AG09309 (cell line): ENCODE results near the gene FZD1.
"Not testable (repeated sequence)": the region's sequence is repeated elsewhere in the genome, so short reads cannot be mapped to it uniquely, and the experiment has no call there.

Experiments
- DNase-seq: peaks from one replicate; pipeline ENCODE4 v3.0.0-alpha.2; 2010; ENCODE audit warnings: low read depth
- H3K4me3 ChIP-seq: 2 replicates; pipeline ENCODE4 v1.5.1; 2011; ENCODE audit warnings: mild to moderate bottlenecking, low read depth, low read length, moderate library complexity; ENCODE audit not compliant: control insufficient read depth
- TF ChIP-seq, protein P1 (sequence below): IDR thresholded peaks from 2 replicates; pipeline ENCODE4 v1.5.1; 2011; ENCODE audit warnings: mild to moderate bottlenecking, low read depth, low read length, inconsistent platforms; ENCODE audit not compliant: insufficient read depth, control insufficient read depth; ENCODE audit errors: missing control alignments

Gene FZD1

DNA sequence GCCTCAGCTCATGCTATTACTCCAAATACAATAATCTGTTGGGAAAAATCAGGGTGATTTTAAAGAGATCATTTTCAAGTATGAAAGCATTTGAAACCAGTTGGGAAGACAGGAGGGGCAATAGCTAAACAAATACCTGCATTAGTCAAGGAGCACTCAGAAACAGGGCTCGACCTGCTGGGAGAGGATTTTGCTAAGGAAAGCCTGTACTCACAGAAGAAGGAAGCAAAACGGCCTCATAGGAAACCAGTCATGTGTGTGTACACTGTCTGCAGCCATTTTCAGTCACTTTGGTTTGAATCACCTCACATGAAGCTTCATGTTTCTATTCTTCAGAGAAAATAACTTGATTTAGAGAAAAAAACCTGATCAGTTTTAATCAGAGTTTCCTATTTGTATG lies 38.6 kb downstream of the FZD1 start:
- no peak for DNase-seq
- TF ChIP-seq, protein P1, sequence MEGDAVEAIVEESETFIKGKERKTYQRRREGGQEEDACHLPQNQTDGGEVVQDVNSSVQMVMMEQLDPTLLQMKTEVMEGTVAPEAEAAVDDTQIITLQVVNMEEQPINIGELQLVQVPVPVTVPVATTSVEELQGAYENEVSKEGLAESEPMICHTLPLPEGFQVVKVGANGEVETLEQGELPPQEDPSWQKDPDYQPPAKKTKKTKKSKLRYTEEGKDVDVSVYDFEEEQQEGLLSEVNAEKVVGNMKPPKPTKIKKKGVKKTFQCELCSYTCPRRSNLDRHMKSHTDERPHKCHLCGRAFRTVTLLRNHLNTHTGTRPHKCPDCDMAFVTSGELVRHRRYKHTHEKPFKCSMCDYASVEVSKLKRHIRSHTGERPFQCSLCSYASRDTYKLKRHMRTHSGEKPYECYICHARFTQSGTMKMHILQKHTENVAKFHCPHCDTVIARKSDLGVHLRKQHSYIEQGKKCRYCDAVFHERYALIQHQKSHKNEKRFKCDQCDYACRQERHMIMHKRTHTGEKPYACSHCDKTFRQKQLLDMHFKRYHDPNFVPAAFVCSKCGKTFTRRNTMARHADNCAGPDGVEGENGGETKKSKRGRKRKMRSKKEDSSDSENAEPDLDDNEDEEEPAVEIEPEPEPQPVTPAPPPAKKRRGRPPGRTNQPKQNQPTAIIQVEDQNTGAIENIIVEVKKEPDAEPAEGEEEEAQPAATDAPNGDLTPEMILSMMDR = no peak
- H3K4me3 ChIP-seq = no peak overlapping the region

DNA sequence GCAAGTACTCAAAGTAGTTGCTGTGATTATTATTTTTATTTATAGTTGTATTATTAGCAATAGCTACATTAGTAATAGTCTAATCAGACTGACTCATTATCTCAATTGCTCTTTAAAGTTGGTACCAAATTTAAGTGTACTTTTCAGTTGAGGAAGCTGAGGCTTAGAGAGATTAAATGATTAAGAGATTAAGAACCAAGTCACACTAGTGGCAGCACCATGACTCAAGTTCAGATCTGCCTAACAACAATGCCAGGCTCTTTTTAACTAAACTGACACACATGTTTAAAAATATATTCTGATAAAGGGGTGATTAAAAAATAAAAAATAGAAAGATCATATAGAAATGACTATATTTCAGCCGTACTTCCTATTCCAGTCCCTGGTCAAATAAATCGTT lies 42.0 kb downstream of the FZD1 start:
- TF ChIP-seq, protein P1 = no peak

DNA sequence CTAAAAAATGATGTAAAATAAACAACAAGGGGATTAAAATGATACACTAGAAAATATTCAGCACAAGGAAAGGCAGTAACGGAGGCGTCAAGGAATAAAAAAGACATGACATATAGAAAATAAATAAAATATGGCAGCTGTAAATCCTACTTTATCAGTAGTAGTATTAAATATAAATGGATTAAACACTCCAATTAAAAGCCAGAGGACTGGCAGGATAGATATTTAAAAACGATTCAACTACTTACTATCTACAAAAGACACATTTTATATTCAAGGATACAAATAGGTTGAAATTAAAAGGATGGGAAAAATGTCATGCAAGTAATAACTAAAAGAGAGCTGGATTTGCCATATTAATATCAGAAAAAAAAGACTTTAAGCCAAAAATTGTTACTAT lies 43.2 kb downstream of the FZD1 start:
- no peak for DNase-seq
- TF ChIP-seq, protein P1 = no peak
- no peak overlapping the region for H3K4me3 ChIP-seq

More for the DNA sequence above, 42.0 kb downstream of the FZD1 start:
- H3K4me3 ChIP-seq = no peak overlapping the region
- DNase-seq = no peak

DNA sequence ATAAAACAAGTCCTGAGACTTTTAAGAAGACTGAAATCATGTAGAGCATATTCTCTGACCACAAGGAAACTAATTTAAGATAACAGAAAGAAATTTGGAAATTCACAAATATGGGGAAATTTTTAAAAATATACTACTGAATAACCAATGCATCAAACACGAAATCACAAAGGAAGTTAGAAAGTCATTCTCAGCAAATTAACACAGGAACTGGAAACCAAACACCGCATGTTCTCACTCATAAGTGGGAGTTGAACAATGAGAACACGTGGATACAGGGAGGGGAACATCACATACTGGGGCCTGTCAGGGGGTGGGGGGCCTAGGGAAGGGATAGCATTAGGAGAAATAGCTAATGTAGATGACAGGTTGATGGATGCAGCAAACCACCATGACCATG lies 44.0 kb downstream of the FZD1 start:
- H3K4me3 ChIP-seq, DNase-seq: not testable (repeated sequence)

DNA sequence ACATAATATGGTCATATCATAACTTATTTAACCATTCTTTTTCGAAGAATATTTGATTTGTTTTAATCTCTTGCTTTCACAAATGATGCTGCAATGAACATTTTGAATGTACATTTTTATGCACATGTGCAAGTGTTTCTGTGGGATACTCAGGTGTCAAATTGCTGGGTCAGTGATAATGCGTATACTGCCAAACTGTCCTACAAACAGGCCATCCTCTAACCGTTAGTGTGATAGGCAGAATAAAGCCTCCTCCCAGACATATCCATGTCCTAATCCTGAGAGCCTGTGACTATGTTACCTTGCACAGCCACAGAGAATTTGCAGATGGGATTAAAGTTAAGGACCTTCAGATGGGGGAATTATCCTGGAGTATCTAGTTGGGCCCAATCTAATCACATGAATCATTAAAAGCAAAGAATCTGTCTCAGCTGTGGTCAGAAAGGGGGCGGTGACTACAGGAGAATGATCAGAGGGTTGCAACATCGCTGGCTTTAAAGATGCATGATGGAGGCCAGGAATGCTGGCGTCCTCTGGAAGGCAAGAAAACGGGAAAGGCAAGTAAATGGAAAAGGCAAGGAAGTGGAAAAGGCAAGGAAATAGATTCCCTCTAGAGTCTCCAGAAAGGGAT lies 46.7 kb downstream of the FZD1 start:
- peak; percentile 53 for DNase-seq
- TF ChIP-seq, protein P1 = no peak
- no peak overlapping the region for H3K4me3 ChIP-seq

DNA sequence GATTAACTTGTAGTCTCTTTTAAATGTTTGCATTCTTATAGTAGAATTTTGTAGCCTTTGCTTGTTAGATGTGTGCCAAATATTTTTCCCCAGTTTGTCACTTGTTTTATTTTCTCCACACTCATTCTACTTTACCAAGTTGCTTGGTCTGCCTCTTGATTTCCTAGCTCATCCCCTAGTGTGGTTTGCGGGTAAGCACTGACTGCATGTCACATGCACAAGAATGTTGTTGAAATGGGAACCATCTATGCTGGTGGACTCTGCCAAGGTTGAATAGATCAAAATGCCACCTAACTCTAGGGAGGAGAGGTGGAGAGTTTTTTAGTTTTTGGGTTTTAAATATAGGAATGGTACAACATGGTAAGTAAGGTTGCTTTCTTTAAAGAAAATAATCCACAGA lies 47.6 kb downstream of the FZD1 start:
- TF ChIP-seq, protein P1 = no peak
- no peak overlapping the region for H3K4me3 ChIP-seq
- no peak for DNase-seq

DNA sequence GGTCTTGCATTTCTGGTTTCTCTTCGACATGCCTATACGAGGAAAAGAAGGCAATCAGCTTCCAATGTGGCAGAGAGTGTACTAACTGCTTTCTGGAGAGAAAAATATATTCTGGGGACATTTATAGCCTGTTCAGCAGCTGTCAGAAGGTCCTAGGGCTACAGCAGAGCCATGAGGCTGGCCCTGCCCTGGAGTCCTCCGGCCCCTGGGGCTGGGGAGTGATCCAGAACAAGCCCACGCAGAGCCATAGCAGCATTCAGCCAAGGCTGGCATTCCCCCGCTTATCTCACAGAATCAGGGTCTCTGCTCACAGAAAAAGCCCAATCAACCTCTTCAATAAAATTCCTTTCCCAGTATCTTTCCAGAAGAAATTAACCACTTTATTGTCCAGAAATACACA lies 48.9 kb downstream of the FZD1 start:
- TF ChIP-seq, protein P1 = no peak
- DNase-seq = no peak
- H3K4me3 ChIP-seq = no peak overlapping the region
